Psoas muscle (tissue), 8 donors: Measurements from ENCODE around the gene USP14. TPM values are rescaled to one million over a fixed set of nuclear protein-coding genes. Genes with fewer than 3 reads are reported as not detected.

Experiments used
- ATAC-seq, 4 donors: fragments of 200-7000 bp; cut with Tn5 transposase; one replicate each; pipeline ENCODE4 v1.9.1; 2020; ENCODE audit warnings: moderate library complexity in 3 of 4, mild to moderate bottlenecking in 2 of 4
- DNase-seq, 2 donors: peaks; one replicate each; pipeline ENCODE4 v3.0.0-alpha.2; 2020
- H3K27ac ChIP-seq: fragments of 200-600 bp; one replicate; pipeline ENCODE4 v1.8.0; 2022
- H3K27me3 ChIP-seq, 3 donors: fragments of 200-600 bp in 1 of 3; one replicate each; pipeline versions ENCODE4 v1.6.1 to v1.8.0; 2013 to 2022; ENCODE audit warnings: low read length in 2 of 3, mild to moderate bottlenecking in 2 of 3, moderate library complexity in 1 of 3; ENCODE audit not compliant: insufficient read depth in 3 of 3
- H3K36me3 ChIP-seq, 2 donors: fragments of 200-600 bp in 1 of 2; one replicate each; pipeline versions ENCODE4 v1.6.1 to v1.8.0; 2013 to 2022; ENCODE audit warnings: low read depth in 1 of 2, mild to moderate bottlenecking in 1 of 2, moderate library complexity in 1 of 2; ENCODE audit not compliant: insufficient read depth in 1 of 2
- H3K4me1 ChIP-seq: fragments of 200-600 bp; one replicate; pipeline ENCODE4 v1.8.0; 2022
- H3K4me3 ChIP-seq: fragments of 200-600 bp; one replicate; pipeline ENCODE4 v1.8.0; 2022; ENCODE audit warnings: mild to moderate bottlenecking
- H3K9me3 ChIP-seq: fragments of 200-600 bp; one replicate; pipeline ENCODE4 v1.8.0; 2022
- CTCF ChIP-seq: fragments of 200-600 bp; IDR thresholded peaks from one replicate; pipeline ENCODE4 v1.8.0; 2022; ENCODE audit warnings: antibody characterized with exemption
- WGBS, 3 donors: extraction: QIAGEN DNeasy Blood & Tissue Kit; methylation state at CpG; one replicate each; pipeline versions ENCODE4 v1.1.6 to v1.1.7; 2013; 5-methylcytosine and 5-hydroxymethylcytosine counted together
- intact Hi-C, 2 donors: fragments of 100-400 bp; cut with DNase I; formaldehyde crosslinking; loops; one replicate each; pipeline versions ENCODE4 v1.11.0 to v1.14.2; 2022
- polyA plus RNA-seq, 3 donors: library from polyadenylated mRNA; stranded (reverse); fragments of 200-250 nt; gene quantifications; one replicate each; pipeline ENCODE4 v1.2.3, GENCODE V29; 2013
- total RNA-seq, 4 donors: library from RNA; stranded (reverse); fragmentation: NEBNext Ultra II Directional in 2 of 4; extraction: Animal tissue kit (Norgen Biotek cat#: 25700) in 2 of 4; gene quantifications; one replicate each; pipeline versions ENCODE4 v1.2.1 to v1.2.4, GENCODE V29; 2021 to 2023
- donor health status: healthy with polysubstance abuse.
- donor health status: DM: no; HTN: no; CAD: no; lungs with moderate emphysema.
- donor health status: Bipolar disorder and iron deficiency.
- donor health status: healthy.
- donor health status: DM: yes; HTN: yes; CAD: no.
- donor health status: DM: no; HTN: no; CAD: no.
- donor health status: DM: no; HTN: no; CAD: no.
- donor health status: DM: yes; HTN: yes; CAD: no.

The USP14 gene
- total and polyA plus RNA-seq, 7 donors: 40.7 to 166 (median 73.5) TPM

GRCh38 chr18:155688-156087, 2.7 kb upstream of the USP14 start:
- peaks cover 14% of the 10 kb centered on the region for H3K4me1 ChIP-seq
- DNase-seq (no peak), ATAC-seq (no peak)
- no peaks in the 10 kb centered on the region for H3K36me3 ChIP-seq
- no peaks in the 10 kb centered on the region for H3K9me3 ChIP-seq
- 75 to 82% (median 78%) methylated on average over 6 of the region's 6 CpGs for WGBS, 3 donors
- no peak for TF ChIP-seq CTCF
- intact Hi-C loops: no loop called here
- H3K27me3 ChIP-seq: no peaks in the 10 kb centered on the region
- no peak overlapping the region for H3K27ac ChIP-seq
- no peak overlapping the region for H3K4me3 ChIP-seq

- ATAC-seq (no peak), DNase-seq (no peak)
- no peaks in the 10 kb centered on the region for H3K9me3 ChIP-seq
- intact Hi-C loops: no loop called here
- no peak overlapping the region for H3K4me3 ChIP-seq
- no peak overlapping the region for H3K27ac ChIP-seq
- no peaks in the 10 kb centered on the region for H3K36me3 ChIP-seq
- peaks cover 21% of the 10 kb centered on the region for H3K4me1 ChIP-seq
- no peak for TF ChIP-seq CTCF
- WGBS, 3 donors: 91 to 93% (median 92%) methylated on average over 6 of the region's 6 CpGs
- H3K27me3 ChIP-seq: no peaks in the 10 kb centered on the region
Measured at GRCh38 chr18:156514-157230, 1.7 kb upstream of the USP14 start.

- Histone ChIP-seq H3K27ac (peak overlapping the region; percentile 79), H3K4me1 (peaks cover 21% of the 10 kb centered on the region), H3K27me3 (no peaks in the 10 kb centered on the region), H3K9me3 (no peaks in the 10 kb centered on the region), H3K36me3 (peaks cover 0 to 12% of the 10 kb centered on the region in 2 donors), H3K4me3 (peak overlapping the region; percentile 79)
- 2 to 3% (median 2%) methylated on average over 20 to 23 of the region's 23 CpGs for WGBS, 3 donors
- intact Hi-C loops: loop anchor here in 1 of 2 donors (2.0 kb wide), 1 partner anchor 108 kb away; no protein-coding TSS in a partner anchor
- TF ChIP-seq CTCF: no peak
- ATAC-seq: no peak
- DNase-seq: no peak
Measured at GRCh38 chr18:159037-159652, 788 bp downstream of the USP14 start.

- H3K9me3 ChIP-seq: no peaks in the 10 kb centered on the region
- ATAC-seq (no peak), DNase-seq (no peak)
- TF ChIP-seq CTCF: no peak
- intact Hi-C loops: loop anchor here (2.0 to 5.0 kb wide), 2 partner anchors 107 kb away; partner anchors contain the start of gene THOC1 (in 1 of the 2)
- H3K27ac ChIP-seq: peak overlapping the region; percentile 79
- peak overlapping the region; percentile 79 for H3K4me3 ChIP-seq
- peaks cover 2 to 20% of the 10 kb centered on the region in 2 donors for H3K36me3 ChIP-seq
- H3K27me3 ChIP-seq: no peaks in the 10 kb centered on the region
- H3K4me1 ChIP-seq: peaks cover 21% of the 10 kb centered on the region
- WGBS, 3 donors: 93 to 94% (median 94%) methylated on average over 15 of the region's 15 CpGs
Measured at GRCh38 chr18:159933-160332, 1.6 kb downstream of the USP14 start.
